Measurements from ENCODE around the gene EPHB6.

Gene EPHB6

GRCh38 chr7:142908921-142909890, 54.3 kb downstream of the EPHB6 start:
- no peak for DNase-seq (ENCODE audit: low read depth, low spot score)
- Histone ChIP-seq H3K4me1 (ENCODE audit: control insufficient read depth, insufficient read depth, low read length) (no peaks in the 10 kb centered on the region), H3K9me3 (ENCODE audit: control insufficient read depth, insufficient read depth, low read length) (no peaks in the 10 kb centered on the region), H3K27me3 (ENCODE audit: control insufficient read depth, insufficient read depth, low read length) (no peaks in the 10 kb centered on the region), H3K36me3 (ENCODE audit: control insufficient read depth, insufficient read depth, low read length) (no peaks in the 10 kb centered on the region), H3K27ac (ENCODE audit: low read length) (no peak overlapping the region), H3K4me3 (ENCODE audit: low read length) (no peak overlapping the region)
- WGBS (ENCODE audit: insufficient coverage, insufficient read length), result no CpG with 5 or more reads among the region's 21 CpGs

GRCh38 chr7:142910031-142910433, 55.2 kb downstream of the EPHB6 start:
- no peak overlapping the region for H3K27ac ChIP-seq (ENCODE audit: low read length)
- DNase-seq (ENCODE audit: low read depth, low spot score), result no peak
- no peak overlapping the region for H3K4me3 ChIP-seq (ENCODE audit: low read length)
- no peaks in the 10 kb centered on the region for H3K27me3 ChIP-seq (ENCODE audit: control insufficient read depth, insufficient read depth, low read length)
- H3K9me3 ChIP-seq (ENCODE audit: control insufficient read depth, insufficient read depth, low read length), result no peaks in the 10 kb centered on the region
- no peaks in the 10 kb centered on the region for H3K36me3 ChIP-seq (ENCODE audit: control insufficient read depth, insufficient read depth, low read length)
- no peaks in the 10 kb centered on the region for H3K4me1 ChIP-seq (ENCODE audit: control insufficient read depth, insufficient read depth, low read length)
- no CpG with 5 or more reads among the region's 2 CpGs for WGBS (ENCODE audit: insufficient coverage, insufficient read length)

GRCh38 chr7:142910481-142910880, 55.6 kb downstream of the EPHB6 start:
- H3K9me3 ChIP-seq (ENCODE audit: control insufficient read depth, insufficient read depth, low read length), result no peaks in the 10 kb centered on the region
- WGBS (ENCODE audit: insufficient coverage, insufficient read length), result no CpG with 5 or more reads among the region's 2 CpGs
- H3K36me3 ChIP-seq (ENCODE audit: control insufficient read depth, insufficient read depth, low read length), result no peaks in the 10 kb centered on the region
- H3K27ac ChIP-seq (ENCODE audit: low read length), result no peak overlapping the region
- no peaks in the 10 kb centered on the region for H3K4me1 ChIP-seq (ENCODE audit: control insufficient read depth, insufficient read depth, low read length)
- no peak for DNase-seq (ENCODE audit: low read depth, low spot score)
- no peaks in the 10 kb centered on the region for H3K27me3 ChIP-seq (ENCODE audit: control insufficient read depth, insufficient read depth, low read length)
- no peak overlapping the region for H3K4me3 ChIP-seq (ENCODE audit: low read length)

- no peaks in the 10 kb centered on the region for H3K36me3 ChIP-seq (ENCODE audit: control insufficient read depth, insufficient read depth, low read length)
- no CpG with 5 or more reads among the region's 3 CpGs for WGBS (ENCODE audit: insufficient coverage, insufficient read length)
- H3K9me3 ChIP-seq (ENCODE audit: control insufficient read depth, insufficient read depth, low read length), result no peaks in the 10 kb centered on the region
- no peaks in the 10 kb centered on the region for H3K27me3 ChIP-seq (ENCODE audit: control insufficient read depth, insufficient read depth, low read length)
- no peak overlapping the region for H3K27ac ChIP-seq (ENCODE audit: low read length)
- no peaks in the 10 kb centered on the region for H3K4me1 ChIP-seq (ENCODE audit: control insufficient read depth, insufficient read depth, low read length)
- no peak for DNase-seq (ENCODE audit: low read depth, low spot score)
- no peak overlapping the region for H3K4me3 ChIP-seq (ENCODE audit: low read length)
Measured at GRCh38 chr7:142913051-142913450, 58.2 kb downstream of the EPHB6 start.

- H3K27me3 ChIP-seq (ENCODE audit: control insufficient read depth, insufficient read depth, low read length), result no peaks in the 10 kb centered on the region
- no peak overlapping the region for H3K4me3 ChIP-seq (ENCODE audit: low read length)
- no peak overlapping the region for H3K27ac ChIP-seq (ENCODE audit: low read length)
- no CpG with 5 or more reads among the region's 2 CpGs for WGBS (ENCODE audit: insufficient coverage, insufficient read length)
- H3K9me3 ChIP-seq (ENCODE audit: control insufficient read depth, insufficient read depth, low read length), result no peaks in the 10 kb centered on the region
- DNase-seq (ENCODE audit: low read depth, low spot score), result no peak
- H3K4me1 ChIP-seq (ENCODE audit: control insufficient read depth, insufficient read depth, low read length), result no peaks in the 10 kb centered on the region
- no peaks in the 10 kb centered on the region for H3K36me3 ChIP-seq (ENCODE audit: control insufficient read depth, insufficient read depth, low read length)
Measured at GRCh38 chr7:142913566-142913965, 58.7 kb downstream of the EPHB6 start.

GRCh38 chr7:142914121-142914520, 59.2 kb downstream of the EPHB6 start:
- Histone ChIP-seq H3K27me3 (ENCODE audit: control insufficient read depth, insufficient read depth, low read length) (no peaks in the 10 kb centered on the region), H3K36me3 (ENCODE audit: control insufficient read depth, insufficient read depth, low read length) (no peaks in the 10 kb centered on the region), H3K4me1 (ENCODE audit: control insufficient read depth, insufficient read depth, low read length) (no peaks in the 10 kb centered on the region), H3K9me3 (ENCODE audit: control insufficient read depth, insufficient read depth, low read length) (no peaks in the 10 kb centered on the region), H3K27ac (ENCODE audit: low read length) (no peak overlapping the region), H3K4me3 (ENCODE audit: low read length) (no peak overlapping the region)
- WGBS (ENCODE audit: insufficient coverage, insufficient read length), result no CpG with 5 or more reads among the region's 1 CpG
- no peak for DNase-seq (ENCODE audit: low read depth, low spot score)

- no peak for DNase-seq (ENCODE audit: low read depth, low spot score)
- no peaks in the 10 kb centered on the region for H3K36me3 ChIP-seq (ENCODE audit: control insufficient read depth, insufficient read depth, low read length)
- no peak overlapping the region for H3K4me3 ChIP-seq (ENCODE audit: low read length)
- no peaks in the 10 kb centered on the region for H3K27me3 ChIP-seq (ENCODE audit: control insufficient read depth, insufficient read depth, low read length)
- no peaks in the 10 kb centered on the region for H3K9me3 ChIP-seq (ENCODE audit: control insufficient read depth, insufficient read depth, low read length)
- no peaks in the 10 kb centered on the region for H3K4me1 ChIP-seq (ENCODE audit: control insufficient read depth, insufficient read depth, low read length)
- no CpG with 5 or more reads among the region's 8 CpGs for WGBS (ENCODE audit: insufficient coverage, insufficient read length)
- H3K27ac ChIP-seq (ENCODE audit: low read length), result no peak overlapping the region
Measured at GRCh38 chr7:142915315-142915714, 60.4 kb downstream of the EPHB6 start.

- no peaks in the 10 kb centered on the region for H3K27me3 ChIP-seq (ENCODE audit: control insufficient read depth, insufficient read depth, low read length)
- H3K36me3 ChIP-seq (ENCODE audit: control insufficient read depth, insufficient read depth, low read length), result no peaks in the 10 kb centered on the region
- DNase-seq (ENCODE audit: low read depth, low spot score), result no peak
- H3K4me1 ChIP-seq (ENCODE audit: control insufficient read depth, insufficient read depth, low read length), result no peaks in the 10 kb centered on the region
- WGBS (ENCODE audit: insufficient coverage, insufficient read length), result no CpG with 5 or more reads among the region's 2 CpGs
- H3K27ac ChIP-seq (ENCODE audit: low read length), result no peak overlapping the region
- no peak overlapping the region for H3K4me3 ChIP-seq (ENCODE audit: low read length)
- no peaks in the 10 kb centered on the region for H3K9me3 ChIP-seq (ENCODE audit: control insufficient read depth, insufficient read depth, low read length)
Measured at GRCh38 chr7:142916508-142916907, 61.6 kb downstream of the EPHB6 start.

- WGBS (ENCODE audit: insufficient coverage, insufficient read length), result no CpG with 5 or more reads among the region's 3 CpGs
- Histone ChIP-seq H3K4me3 (ENCODE audit: low read length) (no peak overlapping the region), H3K4me1 (ENCODE audit: control insufficient read depth, insufficient read depth, low read length) (no peaks in the 10 kb centered on the region), H3K36me3 (ENCODE audit: control insufficient read depth, insufficient read depth, low read length) (no peaks in the 10 kb centered on the region), H3K9me3 (ENCODE audit: control insufficient read depth, insufficient read depth, low read length) (no peaks in the 10 kb centered on the region), H3K27ac (ENCODE audit: low read length) (no peak overlapping the region), H3K27me3 (ENCODE audit: control insufficient read depth, insufficient read depth, low read length) (no peaks in the 10 kb centered on the region)
- DNase-seq (ENCODE audit: low read depth, low spot score), result no peak
Measured at GRCh38 chr7:142917447-142917846, 62.6 kb downstream of the EPHB6 start.

GRCh38 chr7:142918901-142919300, 64.0 kb downstream of the EPHB6 start:
- Histone ChIP-seq H3K9me3 (ENCODE audit: control insufficient read depth, insufficient read depth, low read length) (no peaks in the 10 kb centered on the region), H3K4me3 (ENCODE audit: low read length) (no peak overlapping the region), H3K27me3 (ENCODE audit: control insufficient read depth, insufficient read depth, low read length) (no peaks in the 10 kb centered on the region), H3K4me1 (ENCODE audit: control insufficient read depth, insufficient read depth, low read length) (no peaks in the 10 kb centered on the region), H3K36me3 (ENCODE audit: control insufficient read depth, insufficient read depth, low read length) (no peaks in the 10 kb centered on the region), H3K27ac (ENCODE audit: low read length) (no peak overlapping the region)
- DNase-seq (ENCODE audit: low read depth, low spot score), result no peak
- no CpG with 5 or more reads among the region's 2 CpGs for WGBS (ENCODE audit: insufficient coverage, insufficient read length)

GRCh38 chr7:142919656-142920055, 64.8 kb downstream of the EPHB6 start:
- Histone ChIP-seq H3K4me1 (ENCODE audit: control insufficient read depth, insufficient read depth, low read length) (no peaks in the 10 kb centered on the region), H3K4me3 (ENCODE audit: low read length) (no peak overlapping the region), H3K27me3 (ENCODE audit: control insufficient read depth, insufficient read depth, low read length) (no peaks in the 10 kb centered on the region), H3K9me3 (ENCODE audit: control insufficient read depth, insufficient read depth, low read length) (no peaks in the 10 kb centered on the region), H3K27ac (ENCODE audit: low read length) (no peak overlapping the region), H3K36me3 (ENCODE audit: control insufficient read depth, insufficient read depth, low read length) (no peaks in the 10 kb centered on the region)
- WGBS (ENCODE audit: insufficient coverage, insufficient read length), result no CpG with 5 or more reads among the region's 3 CpGs
- no peak for DNase-seq (ENCODE audit: low read depth, low spot score)
